GM23248 (cell line): Measurements from ENCODE around the gene PSME1. TPM values are rescaled to one million over a fixed set of nuclear protein-coding genes. Genes with fewer than 3 reads are reported as not detected.

Source experiments
- DNase-seq: peaks from one replicate; pipeline ENCODE4 v3.0.0-alpha.2; 2015
- H2AFZ ChIP-seq: fragments of 200-600 bp; sonication (generic); 2 replicates; pipeline ENCODE4 v1.6.1; 2016; ENCODE audit warnings: antibody characterized with exemption
- H3F3A ChIP-seq: fragments of 200-600 bp; sonication (generic); 2 replicates; pipeline ENCODE4 v1.6.1; 2016; ENCODE audit warnings: mild to moderate bottlenecking, antibody characterized with exemption, mixed run types; ENCODE audit not compliant: insufficient read depth
- H3K27ac ChIP-seq: fragments of 200-600 bp; sonication (generic); 2 replicates; pipeline ENCODE4 v1.5.1; 2016; ENCODE audit warnings: mild to moderate bottlenecking
- H3K27me3 ChIP-seq: fragments of 200-600 bp; sonication (generic); replicated peaks from 2 replicates; pipeline ENCODE4 v1.6.1; 2016; ENCODE audit warnings: mild to moderate bottlenecking; ENCODE audit not compliant: insufficient read depth
- H3K36me3 ChIP-seq: fragments of 200-600 bp; sonication (generic); 2 replicates; pipeline ENCODE4 v1.6.1; 2016; ENCODE audit warnings: low read depth, mild to moderate bottlenecking
- H3K4me1 ChIP-seq: fragments of 200-600 bp; sonication (generic); 2 replicates; pipeline ENCODE4 v1.6.1; 2016; ENCODE audit warnings: mild to moderate bottlenecking; ENCODE audit not compliant: insufficient read depth
- H3K4me2 ChIP-seq: fragments of 200-600 bp; sonication (generic); one replicate; pipeline ENCODE4 v1.6.1; 2016; ENCODE audit warnings: mild to moderate bottlenecking; ENCODE audit not compliant: unreplicated experiment
- H3K4me3 ChIP-seq: fragments of 200-600 bp; sonication (generic); 2 replicates; pipeline ENCODE4 v1.5.1; 2016; ENCODE audit warnings: mild to moderate bottlenecking
- H3K79me2 ChIP-seq: fragments of 200-600 bp; sonication (generic); 2 replicates; pipeline ENCODE4 v1.6.1; 2016; ENCODE audit warnings: mild to moderate bottlenecking; ENCODE audit not compliant: insufficient read depth
- H3K9ac ChIP-seq: fragments of 200-600 bp; sonication (generic); 2 replicates; pipeline ENCODE4 v1.6.1; 2016; ENCODE audit warnings: mild to moderate bottlenecking
- H3K9me2 ChIP-seq: fragments of 200-600 bp; sonication (generic); 2 replicates; pipeline ENCODE4 v1.6.1; 2016; ENCODE audit warnings: mixed run types, mild to moderate bottlenecking, moderate library complexity; ENCODE audit not compliant: insufficient read depth
- H3K9me3 ChIP-seq: fragments of 200-600 bp; sonication (generic); one replicate; pipeline ENCODE4 v1.6.1; 2017; ENCODE audit warnings: low read depth
- H4K20me1 ChIP-seq: fragments of 200-600 bp; sonication (generic); 2 replicates; pipeline ENCODE4 v1.6.0; 2016; ENCODE audit not compliant: insufficient read depth
- EZH2 ChIP-seq: fragments of 200-600 bp; sonication (generic); IDR thresholded peaks from 2 replicates; pipeline ENCODE4 v1.6.1; 2018; ENCODE audit warnings: antibody characterized with exemption, mild to moderate bottlenecking; ENCODE audit not compliant: insufficient read depth, poor library complexity, severe bottlenecking
- EZH2phosphoT487 ChIP-seq: fragments of 200-600 bp; sonication (generic); IDR thresholded peaks from 2 replicates; pipeline ENCODE4 v1.6.1; 2018; ENCODE audit warnings: antibody characterized with exemption, moderate library complexity, mild to moderate bottlenecking, low read depth; ENCODE audit not compliant: insufficient read depth
- WGBS, 2 experiments: methylation state at CpG; one replicate each; pipeline ENCODE4 v1.1.6; 2015 to 2017; ENCODE audit warnings: low lambda C conversion rate in 2 of 2, low coverage in 1 of 2; ENCODE audit errors: missing lambda C conversion rate in 2 of 2; 5-methylcytosine and 5-hydroxymethylcytosine counted together
- in situ Hi-C: fragments of 300-500 bp; cut with MboI; formaldehyde crosslinking; loops from 2 replicates; pipeline ENCODE4 v1.15.0; 2020
- polyA plus RNA-seq: library from polyadenylated mRNA; unstranded; fragments of >200 nt; fragmentation: Nextera tagmentation; extraction: Ambion mirVana; gene quantifications from 2 replicates; pipeline ENCODE4 v1.2.1, GENCODE V29; 2016
- total RNA-seq: library from RNA; depleted of rRNA; stranded (reverse); fragments of >200 nt; shearing (Covaris generic); gene quantifications from 2 replicates; pipeline ENCODE4 v1.2.3, GENCODE V29; 2014

Gene PSME1
- total and polyA plus RNA-seq, 2 experiments from 2014 or later = 58.9 to 144 TPM

GRCh38 chr14:24114532-24115421 is 21.2 kb upstream of the PSME1 start, which contains the start of the genes DCAF11 and NRL:
Gene DCAF11, plus strand, starts transcription at chr14:24114777. Its CDS starts 818 bp downstream, at chr14:24115595.
Gene NRL, minus strand, starts transcription at chr14:24114949. Its CDS starts 32,101 bp downstream, at chr14:24082848.
- Histone ChIP-seq H3F3A (peaks cover 5% of the 10 kb centered on the region), H2AFZ (peak within 1 kb of the TSS; percentile 96), H3K4me3 (peak within 1 kb of the TSS; percentile 81), H3K27me3 (no peaks in the 10 kb centered on the region), H3K4me1 (peaks cover 12% of the 10 kb centered on the region), H3K9ac (peak within 1 kb of the TSS; percentile 95), H3K4me2 (peak within 1 kb of the TSS; percentile 97), H3K9me3 (no peaks in the 10 kb centered on the region), H3K79me2 (peaks cover 16% of the 10 kb centered on the region; the same call in 1 of the 2 replicates), H4K20me1 (no peaks in the 10 kb centered on the region), H3K27ac (peak within 1 kb of the TSS; percentile 98), H3K36me3 (no peaks in the 10 kb centered on the region; the same call in 1 of the 2 replicates), H3K9me2 (no peaks in the 10 kb centered on the region)
- TF ChIP-seq EZH2 (no peak), EZH2phosphoT487 (no peak)
- WGBS, 2 experiments = 0 to 2% methylated on average over 65 of the region's 65 CpGs
- in situ Hi-C loops = no loop called here
- peak; percentile 100 for DNase-seq

GRCh38 chr14:24115422-24116127 is 20.4 kb upstream of the PSME1 start:
- DNase-seq = peak; percentile 40
- Histone ChIP-seq H3K4me2 (peak overlapping the region; percentile 86), H3K4me3 (peak overlapping the region; percentile 81), H3K79me2 (peaks cover 16% of the 10 kb centered on the region; the same call in 1 of the 2 replicates), H3F3A (peaks cover 5% of the 10 kb centered on the region), H3K4me1 (peaks cover 12% of the 10 kb centered on the region), H3K9me3 (no peaks in the 10 kb centered on the region), H3K9ac (peak overlapping the region; percentile 95), H3K9me2 (no peaks in the 10 kb centered on the region), H3K27me3 (no peaks in the 10 kb centered on the region), H3K27ac (peak overlapping the region; percentile 98), H2AFZ (peak overlapping the region; percentile 96), H3K36me3 (no peaks in the 10 kb centered on the region; the same call in 1 of the 2 replicates), H4K20me1 (no peaks in the 10 kb centered on the region)
- WGBS, 2 experiments = 1% methylated on average over 14 of the region's 14 CpGs
- in situ Hi-C loops = no loop called here
- TF ChIP-seq EZH2phosphoT487 = no peak

- DNase-seq = no peak
- peaks cover 5% of the 10 kb centered on the region; the same call in 1 of the 2 replicates for H3K36me3 ChIP-seq
- H3K9ac ChIP-seq = peak overlapping the region; percentile 95; the same call in 1 of the 2 replicates
- H3K9me3 ChIP-seq = no peaks in the 10 kb centered on the region
- peaks cover 5% of the 10 kb centered on the region for H3F3A ChIP-seq
- H3K27me3 ChIP-seq = no peaks in the 10 kb centered on the region
- no peak overlapping the region for H3K27ac ChIP-seq
- H3K4me2 ChIP-seq = peak overlapping the region; percentile 86
- TF ChIP-seq EZH2 (no peak), EZH2phosphoT487 (no peak)
- H2AFZ ChIP-seq = no peak overlapping the region
- no peaks in the 10 kb centered on the region for H3K9me2 ChIP-seq
- peaks cover 16% of the 10 kb centered on the region; the same call in 1 of the 2 replicates for H3K79me2 ChIP-seq
- H3K4me1 ChIP-seq = peaks cover 12% of the 10 kb centered on the region
- WGBS, 2 experiments = 89% methylated on average over 6 of the region's 6 CpGs
- peak overlapping the region; percentile 81 for H3K4me3 ChIP-seq
- in situ Hi-C loops = no loop called here
- no peaks in the 10 kb centered on the region for H4K20me1 ChIP-seq
Measured at GRCh38 chr14:24116128-24116814, 19.7 kb upstream of the PSME1 start.

GRCh38 chr14:24117179-24117578 is 18.8 kb upstream of the PSME1 start:
- in situ Hi-C loops = no loop called here
- no peak for TF ChIP-seq EZH2
- TF ChIP-seq EZH2phosphoT487 = no peak
- no peaks in the 10 kb centered on the region for H3K27me3 ChIP-seq
- peaks cover 9% of the 10 kb centered on the region; the same call in 1 of the 2 replicates for H3K36me3 ChIP-seq
- no peak overlapping the region for H3K27ac ChIP-seq
- H3K9me3 ChIP-seq = no peaks in the 10 kb centered on the region
- WGBS, 2 experiments = 85 to 89% methylated on average over 6 of the region's 6 CpGs
- H3K9ac ChIP-seq = no peak overlapping the region
- H3K79me2 ChIP-seq = peaks cover 16% of the 10 kb centered on the region; the same call in 1 of the 2 replicates
- H3K4me3 ChIP-seq = no peak overlapping the region
- H3K4me2 ChIP-seq = no peak overlapping the region
- DNase-seq = no peak
- no peaks in the 10 kb centered on the region for H3K9me2 ChIP-seq
- H4K20me1 ChIP-seq = no peaks in the 10 kb centered on the region
- no peak overlapping the region for H2AFZ ChIP-seq
- peaks cover 5% of the 10 kb centered on the region for H3F3A ChIP-seq
- peaks cover 12% of the 10 kb centered on the region for H3K4me1 ChIP-seq
